IMR-90 (cell line): ENCODE measurements around the gene LPO. TPM values are rescaled to one million over a fixed set of nuclear protein-coding genes. Genes with fewer than 3 reads are reported as not detected.

Experiments
- ATAC-seq: fragments of 200-7000 bp; cut with Tn5 transposase; 2 replicates; pipeline ENCODE4 v1.9.1; 2020; ENCODE audit warnings: low read depth, mild to moderate bottlenecking, moderate library complexity
- BruUV-seq: library from RNA; stranded (reverse); fragments of 400-500 nt; replicated peaks from 2 replicates; lab custom pipeline; 2021; lab: Mats Ljungman, UMichigan
- CTCF ChIA-PET: fragments of 300-600 bp; formaldehyde crosslinking; extraction: SDS; loops from one replicate; lab custom pipeline; 2021; ENCODE audit warnings: antibody characterized with exemption; lab: Yijun Ruan, JAX
- POLR2A ChIA-PET: fragments of 300-600 bp; sonication (Branson Sonifier 250); formaldehyde crosslinking; loops from one replicate; lab custom pipeline; 2022; ENCODE audit warnings: antibody characterized with exemption; ENCODE audit not compliant: unreplicated experiment; lab: Charles Lee
- DNase-seq: peaks from one replicate; pipeline ENCODE4 v3.0.0; 2013
- H2AFZ ChIP-seq: replicated peaks from 2 replicates; pipeline ENCODE3; 2013; ENCODE audit warnings: low read length, mild to moderate bottlenecking; ENCODE audit not compliant: poor library complexity
- H2AK5ac ChIP-seq: 2 replicates; pipeline ENCODE4 v1.6.1; 2013; ENCODE audit warnings: low read depth, low read length, inconsistent platforms
- H2AK9ac ChIP-seq: replicated peaks from 2 replicates; pipeline ENCODE3; 2013; ENCODE audit warnings: mild to moderate bottlenecking, low read depth, low read length, moderate library complexity; ENCODE audit not compliant: poor library complexity
- H2BK120ac ChIP-seq: 2 replicates; pipeline ENCODE4 v1.6.1; 2013; ENCODE audit warnings: low read depth, low read length, inconsistent platforms
- H2BK15ac ChIP-seq: 3 replicates; pipeline ENCODE4 v1.6.1; 2013; ENCODE audit warnings: low read depth, low read length, inconsistent platforms
- H2BK20ac ChIP-seq: 2 replicates; pipeline ENCODE4 v1.6.1; 2013; ENCODE audit warnings: low read depth, mild to moderate bottlenecking, inconsistent platforms, low read length, moderate library complexity
- H2BK5ac ChIP-seq: 2 replicates; pipeline ENCODE4 v1.6.1; 2013; ENCODE audit warnings: mild to moderate bottlenecking, low read depth, low read length, inconsistent platforms; ENCODE audit not compliant: poor library complexity, severe bottlenecking
- H3K14ac ChIP-seq: replicated peaks from 2 replicates; pipeline ENCODE4 v1.6.1; 2013; ENCODE audit warnings: low read depth, low read length, inconsistent platforms
- H3K18ac ChIP-seq: 2 replicates; pipeline ENCODE4 v1.6.1; 2013; ENCODE audit warnings: low read depth, low read length, control low read depth
- H3K23ac ChIP-seq: 2 replicates; pipeline ENCODE4 v1.6.1; 2013; ENCODE audit warnings: low read depth, low read length, inconsistent platforms
- H3K27ac ChIP-seq: 2 replicates; pipeline ENCODE4 v1.5.1; 2013; ENCODE audit warnings: mild to moderate bottlenecking, control low read depth, low read length; ENCODE audit not compliant: insufficient read depth
- H3K27me3 ChIP-seq: 2 replicates; pipeline ENCODE4 v1.6.1; 2013; ENCODE audit warnings: low read length; ENCODE audit not compliant: control insufficient read depth, insufficient read depth
- H3K36me3 ChIP-seq: 2 replicates; pipeline ENCODE4 v1.6.1; 2013; ENCODE audit warnings: low read length, mixed read lengths; ENCODE audit not compliant: control insufficient read depth, insufficient read depth
- H3K4ac ChIP-seq: 2 replicates; pipeline ENCODE4 v1.6.1; 2013; ENCODE audit warnings: low read depth, low read length, inconsistent platforms
- H3K4me1 ChIP-seq: 2 replicates; pipeline ENCODE4 v1.6.1; 2013; ENCODE audit warnings: low read length, mixed read lengths; ENCODE audit not compliant: control insufficient read depth, insufficient read depth
- H3K4me2 ChIP-seq: 2 replicates; pipeline ENCODE4 v1.6.1; 2013; ENCODE audit warnings: low read depth, mild to moderate bottlenecking, control low read depth, low read length, moderate library complexity
- H3K4me3 ChIP-seq: 2 replicates; pipeline ENCODE4 v1.5.1; 2013; ENCODE audit warnings: low read depth, mild to moderate bottlenecking, control low read depth, low read length, moderate library complexity; ENCODE audit not compliant: insufficient read depth
- H3K56ac ChIP-seq: 2 replicates; pipeline ENCODE4 v1.6.1; 2013; ENCODE audit warnings: low read length, inconsistent platforms; ENCODE audit not compliant: insufficient read depth; ENCODE audit errors: extremely low read depth
- H3K79me1 ChIP-seq, 2 experiments: 2 replicates each; pipeline ENCODE4 v1.6.1; 2013; ENCODE audit warnings: low read length in 2 of 2, inconsistent platforms in 1 of 2, low read depth in 1 of 2
- H3K9ac ChIP-seq: 2 replicates; pipeline ENCODE4 v1.6.1; 2013; ENCODE audit warnings: low read depth, low read length, control low read depth
- H3K9me1 ChIP-seq: 2 replicates; pipeline ENCODE4 v1.6.1; 2013; ENCODE audit warnings: low read length, inconsistent platforms; ENCODE audit not compliant: insufficient read depth
- H3K9me3 ChIP-seq: 2 replicates; pipeline ENCODE4 v1.6.1; 2013; ENCODE audit warnings: low read length; ENCODE audit not compliant: control insufficient read depth, insufficient read depth
- H4K20me1 ChIP-seq: 2 replicates; pipeline ENCODE4 v1.6.1; 2013; ENCODE audit warnings: low read length, inconsistent platforms; ENCODE audit not compliant: insufficient read depth
- H4K5ac ChIP-seq: 2 replicates; pipeline ENCODE4 v1.6.1; 2013; ENCODE audit warnings: mild to moderate bottlenecking, low read depth, low read length, control low read depth
- H4K8ac ChIP-seq, 2 experiments: 2 replicates each; pipeline ENCODE4 v1.6.1; 2013; ENCODE audit warnings: low read depth in 2 of 2, low read length in 2 of 2, control low read depth in 1 of 2, inconsistent platforms in 1 of 2
- H4K91ac ChIP-seq: 2 replicates; pipeline ENCODE4 v1.6.1; 2013; ENCODE audit warnings: low read depth, low read length, inconsistent platforms; ENCODE audit not compliant: insufficient read depth
- BHLHE40 ChIP-seq: fragments of 150-350 bp; IDR thresholded peaks from 2 replicates; pipeline ENCODE4 v1.6.1; 2016; ENCODE audit warnings: mild to moderate bottlenecking, low read depth, low read length
- CHD1 ChIP-seq: IDR thresholded peaks from 2 replicates; pipeline ENCODE4 v1.6.1; 2012; ENCODE audit warnings: low read depth, low read length, improper control_type of control experiment
- WGBS, 2 experiments: methylation state at CpG; one replicate each; pipeline versions ENCODE4 v1.1.5 to v1.1.7; 2013; ENCODE audit warnings: missing lambda C conversion rate in 2 of 2; ENCODE audit not compliant: insufficient read length in 1 of 2; ENCODE audit errors: extremely low coverage in 2 of 2; 5-methylcytosine and 5-hydroxymethylcytosine counted together
- dilution Hi-C: fragments of 300-500 bp; cut with HindIII; formaldehyde crosslinking; loops from one replicate; pipeline ENCODE4 v1.14.3; 2018; ENCODE audit warnings: low sequenced_read_pairs; ENCODE audit not compliant: unreplicated experiment
- in situ Hi-C: fragments of 300-500 bp; cut with MboI; formaldehyde crosslinking; loops from 3 replicates; pipeline ENCODE4 v1.14.3; 2019; ENCODE audit warnings: low sequenced_read_pairs, inconsistent platforms, mixed read lengths
- intact Hi-C: fragments of 100-400 bp; cut with micrococcal nuclease; formaldehyde crosslinking; loops from 2 replicates; pipeline ENCODE4 v1.10.0; 2022
- polyA plus RNA-seq, 3 experiments: library from polyadenylated mRNA; depleted of rRNA; stranded (reverse); fragments of >200 nt; gene quantifications; 2 replicates each; pipeline ENCODE4 v1.2.3, GENCODE V29; 2012; ENCODE audit warnings: low replicate concordance in 1 of 3
- total RNA-seq: library from RNA; depleted of rRNA; stranded (reverse); fragments of >200 nt; gene quantifications from 2 replicates; pipeline ENCODE4 v1.2.3, GENCODE V29; 2012

LPO gene
- total and polyA plus RNA-seq, 2 of the 4 experiments (the other 2 are of a cell fraction), result not detected

GRCh38 chr17:58276423-58276822 lies 38.0 kb downstream of the LPO start:
- Histone ChIP-seq H4K5ac (no peak overlapping the region), H3K4me3 (no peak overlapping the region), H3K27ac (no peak overlapping the region), H3K9ac (no peak overlapping the region), H3K4me2 (no peak overlapping the region), H3K27me3 (peaks cover 15% of the 10 kb centered on the region; the same call in 1 of the 2 replicates), H3K56ac (no peak overlapping the region), H2AFZ (no peak overlapping the region), H3K4me1 (no peaks in the 10 kb centered on the region), H4K91ac (no peak overlapping the region), H2BK5ac (no peak overlapping the region), H3K79me1 (no peaks in the 10 kb centered on the region), H4K8ac (no peak overlapping the region), H3K36me3 (no peaks in the 10 kb centered on the region), H3K14ac (no peak overlapping the region), H3K9me3 (no peaks in the 10 kb centered on the region), H2AK5ac (no peak overlapping the region), H2AK9ac (no peak overlapping the region), H3K23ac (no peak overlapping the region), H4K20me1 (no peaks in the 10 kb centered on the region), H2BK20ac (no peak overlapping the region), H3K9me1 (no peaks in the 10 kb centered on the region), H3K18ac (no peak overlapping the region), H2BK120ac (no peak overlapping the region), H3K4ac (no peak overlapping the region), H2BK15ac (no peak overlapping the region)
- DNase-seq (no peak), ATAC-seq (no peak)
- dilution Hi-C loops, result no loop called here
- ChIA-PET POLR2A (no interaction called here), CTCF (no interaction called here)
- WGBS, 2 experiments, result no CpG with 5 or more reads among the region's 2 CpGs
- intact Hi-C loops, result no loop called here
- BruUV-seq, result no TSS peak
- no peak for TF ChIP-seq CHD1
- TF ChIP-seq BHLHE40, result no peak
- in situ Hi-C loops, result no loop called here
